Subcutaneous adipose tissue (tissue), 4 donors: Measurements from ENCODE around the gene FAM3B. TPM values are rescaled to one million over a fixed set of nuclear protein-coding genes. Genes with fewer than 3 reads are reported as not detected.

Experiments
- CTCF ChIP-seq: fragments of 450-650 bp; IDR thresholded peaks from one replicate; pipeline ENCODE4 v1.5.1; 2016; ENCODE audit warnings: low read depth, mild to moderate bottlenecking, control low read depth, antibody characterized with exemption, moderate library complexity
- total RNA-seq, 4 donors: library from RNA; depleted of rRNA; stranded (reverse); fragments of >200 nt; gene quantifications; one replicate each; pipeline ENCODE4 v1.1.0, GENCODE V29; 2016

Gene FAM3B
- total RNA-seq, 4 donors from 2014 or later, result 2.4 TPM; not detected in 3

- no peak for TF ChIP-seq CTCF
These were observed 87.4 kb downstream of the FAM3B start for GRCh38 chr21:41403966-41404365.

GRCh38 chr21:41405321-41405720 is 88.7 kb downstream of the FAM3B start:
- no peak for TF ChIP-seq CTCF

GRCh38 chr21:41406340-41406739 is 89.7 kb downstream of the FAM3B start:
- TF ChIP-seq CTCF, result no peak

Other genes starting within 250 kb of the FAM3B start
- 10 to 100 TPM; 31.1 to 37.7 (median 33.5) TPM for gene BACE2, start 148.6 kb upstream of the FAM3B start, total RNA-seq
- 10 to 100 TPM; 16.4 to 31.3 (median 28.5) TPM for gene MX2, start 45.2 kb downstream of the FAM3B start, total RNA-seq
- gene MX1, start 109.4 kb downstream of the FAM3B start, total RNA-seq, result 10 to 100 TPM; 12.6 to 47.5 (median 29.4) TPM
- gene TMPRSS2, start 191.4 kb downstream of the FAM3B start, total RNA-seq, result 1 to 10 TPM in 1 of 4 donors, under 1 TPM in 1, not detected in 2; 0.19 to 1.5 TPM